Measurements from ENCODE around the gene ZSCAN31.
"Not testable (repeated sequence)": the region's sequence is repeated elsewhere in the genome, so short reads cannot be mapped to it uniquely, and the experiment has no call there.

ZSCAN31 gene

DNA sequence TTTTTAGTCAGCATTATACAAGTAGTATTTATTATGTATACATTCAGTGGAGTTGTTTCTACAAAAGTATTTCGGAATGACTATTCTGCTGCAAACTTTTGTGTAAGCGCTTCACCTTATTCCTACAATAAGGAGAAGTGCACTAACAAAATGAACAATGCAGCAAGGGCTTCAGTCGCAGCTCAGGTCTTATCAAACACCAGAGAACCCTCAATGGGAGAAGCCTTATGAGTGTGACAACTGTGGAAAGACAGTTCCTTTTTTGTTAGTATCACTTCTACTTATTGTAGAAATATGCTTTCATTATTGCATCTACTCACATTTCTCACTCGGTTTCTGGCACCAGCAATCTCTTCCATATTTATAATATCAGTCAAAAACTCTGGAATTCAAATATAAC, 32.6 kb upstream of the ZSCAN31 start:
- FAIRE-seq = peak; percentile 62
- peak; percentile 29 for DNase-seq (ENCODE audit: insufficient read length)

GRCh38 chr6:28365590-28365989, 29.6 kb upstream of the ZSCAN31 start:
- DNase-seq (ENCODE audit: insufficient read length); FAIRE-seq: not testable (repeated sequence)

More for the DNA sequence above, 32.6 kb upstream of the ZSCAN31 start:
- TF ChIP-seq POLR2AphosphoS5 (IDR thresholded peaks at IDR 0.05; ENCODE audit: low read depth, low read length) (no peak), POLR2A (IDR thresholded peaks at IDR 0.05; ENCODE audit: low read depth, low read length) (no peak), TAF1 (IDR thresholded peaks at IDR 0.05; ENCODE audit: borderline replicate concordance, low read depth, low read length) (no peak)

DNA sequence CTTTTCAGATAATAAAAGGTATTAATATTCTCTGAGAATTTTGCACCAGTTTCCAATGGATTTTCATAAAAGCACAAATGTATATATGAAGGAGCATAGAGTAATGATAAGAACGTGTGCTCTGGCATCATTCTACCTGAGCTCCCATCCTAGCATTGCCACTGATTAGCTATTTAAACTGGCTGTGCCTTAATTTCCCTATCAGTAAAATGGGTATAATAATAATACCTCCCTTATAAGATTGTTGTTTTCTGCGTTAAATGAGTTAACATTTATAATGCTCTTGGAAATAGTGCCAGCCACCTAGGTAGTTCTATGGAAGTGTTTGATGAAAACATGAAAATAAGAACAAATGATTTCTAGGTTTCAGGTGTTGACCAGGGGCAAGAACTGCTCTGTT, 25.0 kb upstream of the ZSCAN31 start:
- no peak for FAIRE-seq
- no peak for DNase-seq (ENCODE audit: insufficient read length)

DNA sequence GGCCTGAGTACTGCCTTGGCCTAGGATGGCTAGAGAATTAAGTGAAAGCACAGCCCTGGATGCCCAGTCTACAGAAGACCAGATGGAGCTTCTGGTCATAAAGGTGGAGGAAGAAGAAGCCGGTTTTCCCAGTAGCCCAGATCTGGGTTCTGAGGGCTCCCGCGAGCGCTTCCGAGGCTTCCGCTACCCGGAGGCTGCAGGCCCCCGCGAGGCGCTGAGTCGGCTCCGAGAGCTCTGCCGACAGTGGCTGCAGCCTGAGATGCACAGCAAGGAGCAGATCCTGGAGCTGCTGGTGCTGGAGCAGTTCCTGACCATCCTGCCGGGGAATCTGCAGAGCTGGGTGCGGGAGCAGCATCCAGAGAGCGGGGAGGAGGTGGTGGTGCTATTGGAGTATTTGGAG, 23.6 kb upstream of the ZSCAN31 start:
- not testable (repeated sequence) for DNase-seq (ENCODE audit: insufficient read length)
- FAIRE-seq = peak; percentile 33

More for the DNA sequence above, 25.0 kb upstream of the ZSCAN31 start:
- TF ChIP-seq TAF1 (IDR thresholded peaks at IDR 0.05; ENCODE audit: borderline replicate concordance, low read depth, low read length) (no peak), POLR2A (IDR thresholded peaks at IDR 0.05; ENCODE audit: low read depth, low read length) (no peak)

GRCh38 chr6:28357036-28357435, 21.1 kb upstream of the ZSCAN31 start:
- FAIRE-seq = no peak
- no peak for TF ChIP-seq POLR2A (IDR thresholded peaks at IDR 0.05; ENCODE audit: low read depth, low read length)
- TF ChIP-seq TAF1 (IDR thresholded peaks at IDR 0.05; ENCODE audit: borderline replicate concordance, low read depth, low read length) = no peak
- no peak for DNase-seq (ENCODE audit: insufficient read length)

- DNase-seq (ENCODE audit: insufficient read length) (no peak), FAIRE-seq (no peak)
- no peak for TF ChIP-seq TAF1 (IDR thresholded peaks at IDR 0.05; ENCODE audit: borderline replicate concordance, low read depth, low read length)
- TF ChIP-seq POLR2A (IDR thresholded peaks at IDR 0.05; ENCODE audit: low read depth, low read length) = no peak
- no peak for TF ChIP-seq POLR2AphosphoS5 (IDR thresholded peaks at IDR 0.05; ENCODE audit: low read depth, low read length)
These were observed 20.7 kb upstream of the ZSCAN31 start for GRCh38 chr6:28356666-28357020.

- FAIRE-seq = peak; percentile 79
- peak; percentile 38 for DNase-seq (ENCODE audit: insufficient read length)
- TF ChIP-seq TAF1 (IDR thresholded peaks at IDR 0.05; ENCODE audit: borderline replicate concordance, low read depth, low read length) = no peak
- no peak for TF ChIP-seq POLR2A (IDR thresholded peaks at IDR 0.05; ENCODE audit: low read depth, low read length)
- no peak for TF ChIP-seq POLR2AphosphoS5 (IDR thresholded peaks at IDR 0.05; ENCODE audit: low read depth, low read length)
These were observed 20.1 kb upstream of the ZSCAN31 start for GRCh38 chr6:28355743-28356665.

DNA sequence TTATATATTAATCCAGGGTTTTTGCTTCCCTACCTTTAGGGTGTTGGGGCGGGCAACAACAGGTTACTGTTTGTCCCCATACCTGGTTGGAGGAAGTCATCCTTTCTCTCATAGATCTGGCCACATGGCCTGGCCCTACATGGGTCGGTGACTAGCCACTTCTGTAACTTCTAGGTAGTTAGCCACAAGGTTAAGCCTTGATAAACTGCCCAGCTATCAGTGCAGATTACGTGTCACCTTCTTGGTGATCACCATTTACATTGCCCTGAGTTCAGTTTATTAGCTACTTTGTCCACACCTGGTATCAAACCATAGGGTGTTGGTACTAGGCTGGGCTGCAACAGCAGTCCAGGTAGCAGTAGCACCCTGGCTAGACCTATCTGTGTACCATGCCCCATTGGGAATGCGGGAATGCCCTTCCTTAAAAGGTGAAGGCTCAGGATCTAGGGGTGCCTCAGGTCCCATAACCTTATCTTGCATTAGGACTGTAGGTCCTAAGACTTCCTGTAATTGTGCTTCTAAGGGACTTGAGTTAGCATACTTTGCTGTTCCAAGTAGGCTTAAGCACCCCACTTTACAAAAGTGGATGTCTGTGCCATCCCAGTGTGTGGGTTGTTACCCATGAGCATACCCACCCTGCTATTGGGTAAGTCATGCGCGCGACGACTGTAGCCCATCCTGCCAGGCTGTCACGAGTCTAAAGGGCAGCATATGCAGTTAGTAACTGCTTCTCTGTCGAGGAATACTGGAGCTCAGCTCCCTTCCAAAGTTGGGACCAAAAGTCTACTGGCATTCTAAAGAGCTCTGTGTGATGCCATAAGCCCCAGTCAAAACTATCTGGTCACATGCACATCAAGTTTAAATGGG, 19.0 kb upstream of the ZSCAN31 start:
- FAIRE-seq = no peak
- DNase-seq (ENCODE audit: insufficient read length) = no peak
- TF ChIP-seq TAF1 (IDR thresholded peaks at IDR 0.05; ENCODE audit: borderline replicate concordance, low read depth, low read length) = no peak
- TF ChIP-seq POLR2A (IDR thresholded peaks at IDR 0.05; ENCODE audit: low read depth, low read length) = no peak
- no peak for TF ChIP-seq POLR2AphosphoS5 (IDR thresholded peaks at IDR 0.05; ENCODE audit: low read depth, low read length)

- FAIRE-seq = no peak
- no peak for TF ChIP-seq POLR2A (IDR thresholded peaks at IDR 0.05; ENCODE audit: low read depth, low read length)
- TF ChIP-seq TAF1 (IDR thresholded peaks at IDR 0.05; ENCODE audit: borderline replicate concordance, low read depth, low read length) = no peak
- no peak for TF ChIP-seq POLR2AphosphoS5 (IDR thresholded peaks at IDR 0.05; ENCODE audit: low read depth, low read length)
- no peak for DNase-seq (ENCODE audit: insufficient read length)
These were observed 18.2 kb upstream of the ZSCAN31 start for GRCh38 chr6:28353981-28354676.

DNA sequence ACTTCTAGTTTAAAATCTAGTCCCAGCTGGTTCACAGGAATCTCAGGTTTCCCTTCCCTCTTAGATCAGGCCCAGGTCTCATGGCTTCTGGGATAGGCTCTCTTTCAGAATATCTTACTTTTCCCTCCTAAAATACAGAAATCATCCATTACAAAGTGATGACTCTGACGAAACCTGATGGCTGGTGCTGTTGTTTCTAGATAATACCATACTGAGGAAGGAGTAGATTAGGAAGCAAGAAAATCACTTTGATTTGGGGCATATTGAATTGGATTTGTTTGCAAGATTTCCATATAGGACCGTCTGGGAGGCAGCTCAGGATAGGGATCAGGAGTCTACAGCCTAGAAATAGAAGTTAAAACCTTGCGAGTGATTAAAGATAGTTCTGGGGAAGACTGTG, 17.4 kb upstream of the ZSCAN31 start:
- no peak for FAIRE-seq
- TF ChIP-seq POLR2A (IDR thresholded peaks at IDR 0.05; ENCODE audit: low read depth, low read length) (no peak), POLR2AphosphoS5 (IDR thresholded peaks at IDR 0.05; ENCODE audit: low read depth, low read length) (no peak), TAF1 (IDR thresholded peaks at IDR 0.05; ENCODE audit: borderline replicate concordance, low read depth, low read length) (no peak)
- no peak for DNase-seq (ENCODE audit: insufficient read length)

DNA sequence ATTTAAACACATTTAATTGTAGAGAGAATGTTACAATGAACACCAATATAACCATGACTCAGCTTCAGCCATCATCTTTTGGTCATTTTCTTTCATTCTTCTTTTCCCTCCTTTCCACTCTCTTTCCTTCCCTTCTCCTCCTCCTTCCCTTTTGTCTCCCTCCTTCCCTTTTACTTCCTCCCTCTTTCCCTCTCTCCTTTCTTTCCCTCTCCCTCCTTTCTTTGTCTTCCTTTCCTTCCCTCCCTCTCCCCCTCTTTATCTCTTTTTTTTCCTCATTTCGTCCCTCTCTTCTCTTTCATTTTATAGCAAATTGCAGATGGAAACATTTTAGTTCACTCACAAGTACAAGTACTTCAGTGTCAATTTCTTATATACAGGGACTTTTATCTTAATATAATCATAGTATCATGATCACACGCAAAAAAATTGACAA, 15.6 kb upstream of the ZSCAN31 start:
- no peak for TF ChIP-seq POLR2A (IDR thresholded peaks at IDR 0.05; ENCODE audit: low read depth, low read length)
- no peak for FAIRE-seq
- no peak for DNase-seq (ENCODE audit: insufficient read length)

GRCh38 chr6:28351087-28351486, 15.1 kb upstream of the ZSCAN31 start:
- no peak for DNase-seq (ENCODE audit: insufficient read length)
- no peak for FAIRE-seq
- TF ChIP-seq POLR2A (IDR thresholded peaks at IDR 0.05; ENCODE audit: low read depth, low read length) (no peak), POLR2AphosphoS5 (IDR thresholded peaks at IDR 0.05; ENCODE audit: low read depth, low read length) (no peak), TAF1 (IDR thresholded peaks at IDR 0.05; ENCODE audit: borderline replicate concordance, low read depth, low read length) (no peak)
